GM12878 (cell line): Measurements from ENCODE around the gene PHYHIPL. TPM values are rescaled to one million over a fixed set of nuclear protein-coding genes. Genes with fewer than 3 reads are reported as not detected.

Experiments used
- ATAC-seq: fragments of 200-7000 bp; cut with Tn5 transposase; 3 replicates; pipeline ENCODE4 v1.9.1; 2020; ENCODE audit warnings: mild to moderate bottlenecking, moderate library complexity
- BruUV-seq: library from RNA; stranded (reverse); fragments of 400-500 nt; replicated peaks from 2 replicates; lab custom pipeline; 2021; lab: Mats Ljungman, UMichigan
- CTCF ChIA-PET: fragments of 300-600 bp; sonication (Branson Sonifier 250); formaldehyde crosslinking; extraction: SDS; loops from one replicate; lab custom pipeline; 2021; ENCODE audit warnings: inconsistent platforms; lab: Yijun Ruan, JAX
- POLR2A ChIA-PET: fragments of 350-600 bp; formaldehyde crosslinking; extraction: SDS; loops from one replicate; lab custom pipeline; 2021; ENCODE audit warnings: inconsistent platforms; lab: Charles Lee
- RAD21 ChIA-PET: fragments of 300-600 bp; sonication (Branson Sonifier 250); formaldehyde crosslinking; loops from one replicate; lab custom pipeline; 2023; ENCODE audit warnings: antibody characterized with exemption; ENCODE audit not compliant: unreplicated experiment; lab: Charles Lee
- SMC1A ChIA-PET: fragments of 300-600 bp; sonication (Branson Sonifier 250); formaldehyde crosslinking; loops from one replicate; lab custom pipeline; 2023; ENCODE audit not compliant: unreplicated experiment, uncharacterized antibody; lab: Charles Lee
- DNase-seq: peaks from one replicate; pipeline ENCODE4 v3.0.0-alpha.2; 2011; ENCODE audit warnings: low read depth, low spot score
- FAIRE-seq: peaks from 3 replicates; lab custom pipeline; 2011; peaks lifted over from hg19 to GRCh38; lab: Jason Lieb, UNC
- H2AFZ ChIP-seq: 2 replicates; pipeline ENCODE4 v1.6.0; 2011; ENCODE audit warnings: low read depth, low read length, control low read depth; ENCODE audit not compliant: control insufficient read depth
- H3K27ac ChIP-seq: 2 replicates; pipeline ENCODE4 v1.5.1; 2011; ENCODE audit warnings: control low read depth; ENCODE audit not compliant: control insufficient read depth, insufficient read depth
- H3K27me3 ChIP-seq, 2 experiments: replicated peaks in 1 of 2; 2 replicates each; pipeline versions ENCODE4 v1.6.0 to v1.6.1; 2011; ENCODE audit warnings: low read length in 1 of 2; ENCODE audit not compliant: control insufficient read depth in 2 of 2, insufficient read depth in 2 of 2
- H3K36me3 ChIP-seq, 2 experiments: 2 replicates each; pipeline ENCODE4 v1.5.1; 2011; ENCODE audit warnings: low read length in 1 of 2; ENCODE audit not compliant: control insufficient read depth in 2 of 2, insufficient read depth in 2 of 2
- H3K4me1 ChIP-seq: 2 replicates; pipeline ENCODE4 v1.6.1; 2011; ENCODE audit warnings: mild to moderate bottlenecking, low read length, moderate library complexity, mixed read lengths; ENCODE audit not compliant: control insufficient read depth, insufficient read depth
- H3K4me2 ChIP-seq: 2 replicates; pipeline ENCODE4 v1.6.0; 2011; ENCODE audit warnings: control low read depth; ENCODE audit not compliant: control insufficient read depth, insufficient read depth
- H3K4me3 ChIP-seq: fragments of 200-600 bp; sonication (generic); 2 replicates; pipeline ENCODE4 v1.5.1; 2016
- H3K79me2 ChIP-seq: 2 replicates; pipeline ENCODE4 v1.6.0; 2011; ENCODE audit warnings: low read length; ENCODE audit not compliant: control insufficient read depth, insufficient read depth
- H3K9ac ChIP-seq: 2 replicates; pipeline ENCODE4 v1.8.0; 2011; ENCODE audit warnings: low read length, control low read depth, mixed read lengths; ENCODE audit not compliant: control insufficient read depth, insufficient read depth
- H3K9me3 ChIP-seq: replicated peaks from 3 replicates; pipeline ENCODE4 v1.5.1; 2011; ENCODE audit warnings: mild to moderate bottlenecking, low read length; ENCODE audit not compliant: control insufficient read depth, insufficient read depth
- H4K20me1 ChIP-seq: 2 replicates; pipeline ENCODE4 v1.6.0; 2011; ENCODE audit not compliant: control insufficient read depth, insufficient read depth
- ATF7 ChIP-seq: fragments of 450-650 bp; IDR thresholded peaks from 2 replicates; pipeline ENCODE4 v1.6.1; 2016; ENCODE audit warnings: low read depth, mild to moderate bottlenecking
- EP300 ChIP-seq, 2 experiments: fragments of 150-350 bp in 1 of 2; IDR thresholded peaks; 2 replicates each; pipeline ENCODE4 v1.6.1; 2011 to 2012; ENCODE audit warnings: low read depth in 2 of 2, low read length in 2 of 2, borderline replicate concordance in 1 of 2, improper control_type of control experiment in 1 of 2, inconsistent platforms in 1 of 2; ENCODE audit not compliant: control insufficient read depth in 1 of 2
- IKZF2 ChIP-seq, 2 experiments: fragments of 450-650 bp; IDR thresholded peaks; 2 replicates each; pipeline ENCODE4 v1.6.1; 2017; ENCODE audit warnings: mild to moderate bottlenecking in 2 of 2, moderate library complexity in 2 of 2
- JUNB ChIP-seq: IDR thresholded peaks from 2 replicates; pipeline ENCODE4 v1.6.1; 2016; ENCODE audit warnings: antibody characterized with exemption, mild to moderate bottlenecking
- KDM1A ChIP-seq: fragments of 200-600 bp; sonication (generic); IDR thresholded peaks from 2 replicates; pipeline ENCODE4 v1.6.1; 2016; ENCODE audit warnings: borderline replicate concordance
- MEF2A ChIP-seq: IDR thresholded peaks from 2 replicates; pipeline ENCODE4 v1.6.1; 2011; ENCODE audit warnings: low read depth, mild to moderate bottlenecking, low read length, moderate library complexity; ENCODE audit not compliant: insufficient read depth
- NR2F1 ChIP-seq: fragments of 450-650 bp; conservative IDR thresholded peaks from 2 replicates; pipeline ENCODE4 v1.6.1; 2017; ENCODE audit warnings: mild to moderate bottlenecking
- PKNOX1 ChIP-seq: fragments of 450-650 bp; IDR thresholded peaks from 2 replicates; pipeline ENCODE4 v1.6.1; 2016; ENCODE audit warnings: mild to moderate bottlenecking
- RCOR1 ChIP-seq: conservative IDR thresholded peaks from 2 replicates; pipeline ENCODE4 v1.6.1; 2012; ENCODE audit warnings: low read depth, low read length, improper control_type of control experiment
- RUNX3 ChIP-seq: IDR thresholded peaks from 2 replicates; pipeline ENCODE4 v1.6.1; 2012; ENCODE audit warnings: low read length, inconsistent platforms
- SMAD5 ChIP-seq: IDR thresholded peaks from 2 replicates; pipeline ENCODE4 v1.6.1; 2016; ENCODE audit warnings: antibody characterized with exemption, low read depth
- TBL1XR1 ChIP-seq: IDR thresholded peaks from 2 replicates; pipeline ENCODE4 v1.6.1; 2012; ENCODE audit warnings: low read depth, low read length, improper control_type of control experiment
- ZNF592 ChIP-seq: fragments of 450-650 bp; IDR thresholded peaks from 2 replicates; pipeline ENCODE4 v1.6.1; 2017; ENCODE audit warnings: mild to moderate bottlenecking, moderate library complexity
- WGBS: methylation state at CpG from one replicate; pipeline ENCODE4 v1.1.6; 2016; ENCODE audit warnings: low lambda C conversion rate; ENCODE audit not compliant: insufficient replicate concordance, insufficient coverage; ENCODE audit errors: missing lambda C conversion rate; 5-methylcytosine and 5-hydroxymethylcytosine counted together
- in situ Hi-C: fragments of 300-500 bp; cut with MboI; formaldehyde crosslinking; loops from 9 replicates; pipeline ENCODE4 v1.14.3; 2018; ENCODE audit warnings: mixed read lengths
- intact Hi-C: fragments of 100-400 bp; cut with micrococcal nuclease; formaldehyde crosslinking; loops from one replicate; pipeline ENCODE4 v1.14.2; 2022; ENCODE audit not compliant: unreplicated experiment
- polyA plus RNA-seq, 11 experiments: library from polyadenylated mRNA; depleted of rRNA in 4 of 11; unstranded in 6 of 11; stranded (reverse) in 5 of 11; fragments of >200 nt; fragmentation: Nextera tagmentation in 4 of 11; fragmentation: Illumina TruSeq in 1 of 11; extraction: Ambion mirVana in 4 of 11; extraction: Trizol in 1 of 11; gene quantifications; 1 replicate in 1 of 11; 2 replicates in 10 of 11; pipeline versions ENCODE4 v1.2.1 to v1.2.3, GENCODE V29; 2011 to 2016; ENCODE audit warnings: inconsistent platforms in 2 of 11, missing spikeins in 2 of 11, low read depth in 1 of 11
- total RNA-seq, 4 experiments: library from RNA; depleted of rRNA in 3 of 4; stranded (reverse); fragments of >200 nt in 3 of 4; fragmentation: Illumina TruSeq in 1 of 4; extraction: Trizol in 1 of 4; gene quantifications; 2 replicates each; pipeline versions ENCODE4 v1.2.1 to v1.2.3, GENCODE V29; 2013 to 2021

PHYHIPL gene
- total and polyA plus RNA-seq, 10 of the 15 experiments (the other 5 are each of a cell fraction or from before 2014, with no cell fraction given) = 0.06 to 0.40 (median 0.18) TPM; not detected in 2

DNA sequence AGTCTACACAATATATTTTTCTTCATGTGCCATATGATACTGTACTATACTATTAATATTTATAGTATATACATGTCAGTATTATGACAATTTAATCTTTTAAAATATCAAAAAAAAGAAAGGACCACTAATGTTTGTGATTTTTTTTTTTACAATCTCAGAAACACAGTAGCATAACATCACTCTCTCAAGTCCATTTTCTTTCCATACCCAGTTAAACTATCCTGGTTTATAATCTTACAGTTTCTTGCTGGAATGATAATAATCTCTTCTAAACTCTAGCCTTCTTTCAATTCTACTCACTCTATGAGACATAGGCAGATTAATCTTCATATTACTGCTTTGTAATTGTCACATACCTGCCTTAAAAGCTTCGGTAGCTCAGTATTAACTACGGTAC, 8.9 kb upstream of the PHYHIPL start:
- SMC1A ChIA-PET = interaction anchor here (1.0 kb wide), 1 partner anchor 215 kb away, joined by 4 read pairs; no protein-coding TSS in a partner anchor
- Histone ChIP-seq H2AFZ (no peak overlapping the region), H3K36me3 (no peaks in the 10 kb centered on the region), H3K9ac (no peak overlapping the region), H3K9me3 (no peaks in the 10 kb centered on the region), H3K27ac (no peak overlapping the region), H4K20me1 (no peaks in the 10 kb centered on the region), H3K4me2 (no peak overlapping the region), H3K27me3 (no peaks in the 10 kb centered on the region), H3K4me1 (no peaks in the 10 kb centered on the region), H3K79me2 (no peaks in the 10 kb centered on the region), H3K4me3 (no peak overlapping the region)
- CTCF ChIA-PET = interaction anchor here (1.1 to 1.3 kb wide), 3 partner anchors 13 to 26 kb away, joined by 3 read pairs; no protein-coding TSS in a partner anchor
- POLR2A ChIA-PET = no interaction called here
- in situ Hi-C loops = no loop called here
- RAD21 ChIA-PET = no interaction called here
- intact Hi-C loops = no loop called here
- ATAC-seq = no peak
- FAIRE-seq = no peak
- no TSS peak for BruUV-seq
- TF ChIP-seq EP300 (IDR thresholded peaks at IDR 0.05; ENCODE audit: borderline replicate concordance in 1 of 2, control insufficient read depth in 1 of 2, low read depth in 2 of 2, low read length in 2 of 2) (no peak), MEF2A (no peak), JUNB (no peak), PKNOX1 (no peak), ZNF592 (no peak), NR2F1 (no peak), IKZF2 (IDR thresholded peaks at IDR 0.05) (no peak), ATF7 (no peak), SMAD5 (no peak), RUNX3 (no peak), TBL1XR1 (no peak), RCOR1 (no peak), KDM1A (no peak)
- 39% methylated on average over 2 of the region's 2 CpGs for WGBS
- no peak for DNase-seq
